ENCODE measurements around the gene CASR.

CASR gene

DNA sequence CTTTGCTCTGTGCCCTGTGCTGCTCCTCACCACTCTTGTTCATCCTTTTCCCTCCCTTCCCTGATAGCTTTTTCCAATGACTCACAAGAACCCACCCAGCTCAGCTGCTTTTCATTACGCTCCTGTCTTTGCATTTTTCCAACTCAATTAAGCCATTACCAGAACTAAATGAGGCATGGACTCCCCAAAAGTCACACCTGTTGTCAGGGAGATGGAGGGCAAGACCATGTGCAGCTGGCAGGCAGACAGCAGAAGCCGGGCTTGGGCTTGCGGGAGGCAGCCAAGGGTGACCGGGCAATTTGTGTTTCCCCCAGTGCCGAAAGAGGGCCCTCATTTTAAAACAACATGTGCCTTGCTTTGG is 64.3 kb downstream of the CASR start:
- no peak for TF ChIP-seq ZBTB7A (IDR thresholded peaks at IDR 0.05; ENCODE audit: low read depth)
- TF ChIP-seq TAF1 (IDR thresholded peaks at IDR 0.05; ENCODE audit: low read depth) = no peak
- TF ChIP-seq CEBPB (IDR thresholded peaks at IDR 0.05) = no peak
- TF ChIP-seq CREB1 (IDR thresholded peaks at IDR 0.05; ENCODE audit: low read depth) = no peak
- TF ChIP-seq RAD21 (IDR thresholded peaks at IDR 0.05; ENCODE audit: low read depth) = no peak
- TF ChIP-seq NFIC (IDR thresholded peaks at IDR 0.05) = no peak
- TF ChIP-seq TCF12 (IDR thresholded peaks at IDR 0.05; ENCODE audit: low read depth) = no peak
- TF ChIP-seq, protein P1, sequence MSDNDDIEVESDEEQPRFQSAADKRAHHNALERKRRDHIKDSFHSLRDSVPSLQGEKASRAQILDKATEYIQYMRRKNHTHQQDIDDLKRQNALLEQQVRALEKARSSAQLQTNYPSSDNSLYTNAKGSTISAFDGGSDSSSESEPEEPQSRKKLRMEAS (IDR thresholded peaks at IDR 0.05) = no peak
- TF ChIP-seq EGR1 (IDR thresholded peaks at IDR 0.05) = no peak
- TF ChIP-seq FOXM1 (IDR thresholded peaks at IDR 0.05; ENCODE audit: borderline replicate concordance, low read depth) = no peak
- TF ChIP-seq, protein P2, sequence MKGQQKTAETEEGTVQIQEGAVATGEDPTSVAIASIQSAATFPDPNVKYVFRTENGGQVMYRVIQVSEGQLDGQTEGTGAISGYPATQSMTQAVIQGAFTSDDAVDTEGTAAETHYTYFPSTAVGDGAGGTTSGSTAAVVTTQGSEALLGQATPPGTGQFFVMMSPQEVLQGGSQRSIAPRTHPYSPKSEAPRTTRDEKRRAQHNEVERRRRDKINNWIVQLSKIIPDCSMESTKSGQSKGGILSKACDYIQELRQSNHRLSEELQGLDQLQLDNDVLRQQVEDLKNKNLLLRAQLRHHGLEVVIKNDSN (IDR thresholded peaks at IDR 0.05) = no peak
- TF ChIP-seq, protein P3, sequence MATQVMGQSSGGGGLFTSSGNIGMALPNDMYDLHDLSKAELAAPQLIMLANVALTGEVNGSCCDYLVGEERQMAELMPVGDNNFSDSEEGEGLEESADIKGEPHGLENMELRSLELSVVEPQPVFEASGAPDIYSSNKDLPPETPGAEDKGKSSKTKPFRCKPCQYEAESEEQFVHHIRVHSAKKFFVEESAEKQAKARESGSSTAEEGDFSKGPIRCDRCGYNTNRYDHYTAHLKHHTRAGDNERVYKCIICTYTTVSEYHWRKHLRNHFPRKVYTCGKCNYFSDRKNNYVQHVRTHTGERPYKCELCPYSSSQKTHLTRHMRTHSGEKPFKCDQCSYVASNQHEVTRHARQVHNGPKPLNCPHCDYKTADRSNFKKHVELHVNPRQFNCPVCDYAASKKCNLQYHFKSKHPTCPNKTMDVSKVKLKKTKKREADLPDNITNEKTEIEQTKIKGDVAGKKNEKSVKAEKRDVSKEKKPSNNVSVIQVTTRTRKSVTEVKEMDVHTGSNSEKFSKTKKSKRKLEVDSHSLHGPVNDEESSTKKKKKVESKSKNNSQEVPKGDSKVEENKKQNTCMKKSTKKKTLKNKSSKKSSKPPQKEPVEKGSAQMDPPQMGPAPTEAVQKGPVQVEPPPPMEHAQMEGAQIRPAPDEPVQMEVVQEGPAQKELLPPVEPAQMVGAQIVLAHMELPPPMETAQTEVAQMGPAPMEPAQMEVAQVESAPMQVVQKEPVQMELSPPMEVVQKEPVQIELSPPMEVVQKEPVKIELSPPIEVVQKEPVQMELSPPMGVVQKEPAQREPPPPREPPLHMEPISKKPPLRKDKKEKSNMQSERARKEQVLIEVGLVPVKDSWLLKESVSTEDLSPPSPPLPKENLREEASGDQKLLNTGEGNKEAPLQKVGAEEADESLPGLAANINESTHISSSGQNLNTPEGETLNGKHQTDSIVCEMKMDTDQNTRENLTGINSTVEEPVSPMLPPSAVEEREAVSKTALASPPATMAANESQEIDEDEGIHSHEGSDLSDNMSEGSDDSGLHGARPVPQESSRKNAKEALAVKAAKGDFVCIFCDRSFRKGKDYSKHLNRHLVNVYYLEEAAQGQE (IDR thresholded peaks at IDR 0.05; ENCODE audit: low read depth) = no peak
- TF ChIP-seq YY1 (IDR thresholded peaks at IDR 0.05; ENCODE audit: low read depth) = no peak
- TF ChIP-seq TEAD4 (IDR thresholded peaks at IDR 0.05) = no peak
- TF ChIP-seq EP300 (IDR thresholded peaks at IDR 0.05; ENCODE audit: borderline replicate concordance) = no peak

DNA sequence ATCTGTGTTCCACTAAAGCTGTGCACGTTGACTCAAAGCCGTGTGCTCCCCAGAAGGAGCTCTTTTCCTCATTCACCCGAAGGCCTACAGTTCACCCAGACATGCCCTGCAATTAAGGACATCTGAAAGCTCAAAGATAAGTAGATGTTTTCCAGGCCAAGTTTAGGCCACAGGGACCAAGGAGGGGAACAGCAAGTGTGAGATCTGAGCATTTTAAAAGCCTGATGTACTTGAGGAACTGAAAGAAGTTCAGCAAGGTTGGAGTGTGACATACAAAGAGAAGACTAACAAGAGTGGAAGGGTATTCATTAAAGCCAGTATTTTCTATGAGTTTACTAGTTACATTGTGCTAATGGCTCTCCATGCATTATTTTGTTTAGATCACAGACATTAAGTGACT is 68.0 kb downstream of the CASR start:
- TF ChIP-seq TEAD4 (IDR thresholded peaks at IDR 0.05) (no peak), FOXM1 (IDR thresholded peaks at IDR 0.05; ENCODE audit: borderline replicate concordance, low read depth) (no peak), TAF1 (IDR thresholded peaks at IDR 0.05; ENCODE audit: low read depth) (no peak)
- TF ChIP-seq, protein P2 (IDR thresholded peaks at IDR 0.05) = no peak
- TF ChIP-seq, protein P3 (IDR thresholded peaks at IDR 0.05; ENCODE audit: low read depth) = no peak

DNA sequence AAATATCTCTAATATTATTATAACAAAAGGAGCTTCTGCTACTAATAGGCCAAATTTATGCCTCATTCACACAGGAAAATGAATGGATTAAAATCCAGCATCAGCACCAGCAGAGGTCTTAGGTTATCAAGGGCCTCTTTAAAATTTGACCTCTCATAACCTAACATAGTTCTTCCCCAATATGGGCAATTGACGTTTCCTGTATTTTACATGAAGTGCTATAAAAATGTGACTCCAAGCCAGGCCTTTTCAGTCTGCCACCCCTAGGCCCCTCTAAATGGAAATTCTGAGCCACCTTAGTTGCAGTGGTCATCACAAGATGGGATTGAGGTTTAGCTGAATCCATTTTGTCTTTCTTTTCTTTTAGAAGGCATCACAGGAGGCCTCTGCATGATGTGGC is 70.1 kb downstream of the CASR start:
- TF ChIP-seq, protein P2 (IDR thresholded peaks at IDR 0.05) = no peak
- TF ChIP-seq NFIC (IDR thresholded peaks at IDR 0.05) (no peak), YY1 (IDR thresholded peaks at IDR 0.05; ENCODE audit: low read depth) (no peak), TAF1 (IDR thresholded peaks at IDR 0.05; ENCODE audit: low read depth) (no peak), CREB1 (IDR thresholded peaks at IDR 0.05; ENCODE audit: low read depth) (no peak), EP300 (IDR thresholded peaks at IDR 0.05; ENCODE audit: borderline replicate concordance) (no peak), TEAD4 (IDR thresholded peaks at IDR 0.05) (no peak), CEBPB (IDR thresholded peaks at IDR 0.05) (no peak), TCF12 (IDR thresholded peaks at IDR 0.05; ENCODE audit: low read depth) (no peak)
- TF ChIP-seq, protein P1 (IDR thresholded peaks at IDR 0.05) = no peak
- TF ChIP-seq, protein P3 (IDR thresholded peaks at IDR 0.05; ENCODE audit: low read depth) = no peak

DNA sequence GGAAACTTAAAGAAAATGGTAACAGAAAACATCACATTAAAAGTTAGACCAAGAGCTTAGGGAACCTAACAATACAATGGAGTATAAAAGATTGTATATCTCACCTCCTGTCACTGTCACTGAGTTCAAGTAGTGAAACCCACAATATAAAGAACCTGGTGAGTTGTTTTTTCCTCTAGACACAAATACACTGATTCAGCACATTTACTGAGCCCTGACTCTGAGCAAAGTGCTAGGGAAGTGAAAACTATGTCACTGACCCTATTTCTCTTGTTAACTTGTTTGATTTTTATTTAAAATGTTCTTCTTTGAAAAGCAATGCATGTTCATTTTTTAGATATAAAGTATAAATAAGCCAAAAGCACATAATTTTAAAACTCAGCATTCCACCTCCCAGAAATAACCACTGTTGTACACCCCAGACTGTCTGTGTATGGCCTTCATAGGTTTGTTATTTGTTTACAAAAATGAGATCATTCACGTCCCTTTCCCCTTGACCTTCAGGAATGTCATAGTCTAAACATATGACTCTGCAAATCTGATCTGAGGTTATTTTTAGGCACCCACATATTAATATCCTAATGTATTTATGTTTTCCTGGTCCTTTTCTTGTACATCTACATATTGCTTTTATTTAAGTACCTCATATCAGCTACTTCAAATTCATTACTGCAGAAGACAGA is 72.4 kb downstream of the CASR start:
- TF ChIP-seq ZBTB7A (IDR thresholded peaks at IDR 0.05; ENCODE audit: low read depth) (no peak), FOXM1 (IDR thresholded peaks at IDR 0.05; ENCODE audit: borderline replicate concordance, low read depth) (no peak), TEAD4 (IDR thresholded peaks at IDR 0.05) (no peak), NFIC (IDR thresholded peaks at IDR 0.05) (no peak), RAD21 (IDR thresholded peaks at IDR 0.05; ENCODE audit: low read depth) (no peak), CREB1 (IDR thresholded peaks at IDR 0.05; ENCODE audit: low read depth) (no peak), CEBPB (IDR thresholded peaks at IDR 0.05) (no peak), TAF1 (IDR thresholded peaks at IDR 0.05; ENCODE audit: low read depth) (no peak)
- TF ChIP-seq, protein P3 (IDR thresholded peaks at IDR 0.05; ENCODE audit: low read depth) = no peak
- TF ChIP-seq, protein P1 (IDR thresholded peaks at IDR 0.05) = no peak
